Stimulated activated CD4-positive, alpha-beta T cell treated with anti-CD3 and anti-CD28 coated beads, Interleukin-4, amount 100 ng/mL, for 1 hour (primary cell): ENCODE measurements around the gene TSPY10.
"Not testable (repeated sequence)": the region's sequence is repeated elsewhere in the genome, so short reads cannot be mapped to it uniquely, and the experiment has no call there.

Experiments used
- DNase-seq: peaks from one replicate; pipeline ENCODE4 v3.0.0-alpha.2; 2020

TSPY10 gene, protein sequence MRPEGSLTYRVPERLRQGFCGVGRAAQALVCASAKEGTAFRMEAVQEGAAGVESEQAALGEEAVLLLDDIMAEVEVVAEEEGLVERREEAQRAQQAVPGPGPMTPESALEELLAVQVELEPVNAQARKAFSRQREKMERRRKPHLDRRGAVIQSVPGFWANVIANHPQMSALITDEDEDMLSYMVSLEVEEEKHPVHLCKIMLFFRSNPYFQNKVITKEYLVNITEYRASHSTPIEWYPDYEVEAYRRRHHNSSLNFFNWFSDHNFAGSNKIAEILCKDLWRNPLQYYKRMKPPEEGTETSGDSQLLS

GRCh38 chrY:9527580-9527979 is at the start of gene TSPY10:
Gene TSPY10, plus strand, starts transcription at chrY:9527880. Its CDS starts 46 bp downstream, at chrY:9527926.
- not testable (repeated sequence) for DNase-seq

- not testable (repeated sequence) for DNase-seq
Measured at GRCh38 chrY:9486967-9487366, 40.7 kb upstream of the TSPY10 start, which contains the start of gene TSPY9. Gene TSPY9, plus strand, starts transcription at chrY:9487267. Its CDS starts 46 bp downstream, at chrY:9487313.

GRCh38 chrY:9504396-9504795 is 23.3 kb upstream of the TSPY10 start:
- not testable (repeated sequence) for DNase-seq

DNA sequence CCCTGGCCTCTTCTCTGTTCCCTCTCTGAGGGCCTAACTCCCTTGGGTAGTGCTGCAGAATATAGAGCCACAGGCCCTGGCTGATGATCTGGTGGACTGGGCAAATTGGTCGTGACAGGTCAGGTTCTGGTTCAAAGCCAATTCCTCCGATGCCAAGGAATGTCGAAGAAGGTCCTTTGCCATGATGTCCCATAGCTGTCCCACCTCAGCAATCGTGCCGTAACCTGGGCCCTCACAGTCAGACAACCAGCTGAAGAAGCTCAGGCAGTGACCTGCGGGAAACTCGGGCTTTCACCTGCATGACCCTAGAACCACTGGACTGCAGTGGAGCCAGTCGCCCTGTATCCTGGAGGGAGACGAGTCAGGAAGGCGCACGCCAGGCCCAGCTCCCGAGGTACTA is 11.4 kb upstream of the TSPY10 start:
- not testable (repeated sequence) for DNase-seq
